ENCODE results near the gene GLYAT. TPM values are rescaled to one million over a fixed set of nuclear protein-coding genes. Genes with fewer than 3 reads are reported as not detected.

The GLYAT gene
- total RNA-seq, 1 experiment from 2014 or later, result not detected

GRCh38 chr11:58740447-58740846, 8.7 kb upstream of the GLYAT start:
- Histone ChIP-seq H3K36me3 (ENCODE audit: control insufficient read depth, insufficient read depth, low read length) (no peaks in the 10 kb centered on the region), H3K9me3 (ENCODE audit: control insufficient read depth, insufficient read depth, low read depth, low read length) (no peaks in the 10 kb centered on the region), H3K4me1 (ENCODE audit: control insufficient read depth, insufficient read depth, low read length) (no peaks in the 10 kb centered on the region), H3K4me3 (ENCODE audit: low read depth in 2 of 2, low read length in 2 of 2) (no peak overlapping the region), H3K27me3 (ENCODE audit: control insufficient read depth, insufficient read depth, low read length) (no peaks in the 10 kb centered on the region), H3K27ac (ENCODE audit: low read length) (no peak overlapping the region)
- intact Hi-C loops (cut with micrococcal nuclease; ENCODE audit: unreplicated experiment) (no loop called here), in situ Hi-C loops (cut with HindIII; ENCODE audit: low pct_unique_long_range_greater_than_20kb, low sequenced_read_pairs) (no loop called here)
- ChIA-PET CTCF (no interaction called here), POLR2A (no interaction called here)
- no peak for DNase-seq (ENCODE audit: low read depth, low spot score)
- no TSS peak for BruUV-seq (replicated peaks)
- no peak for ATAC-seq
- TF ChIP-seq POLR2AphosphoS5 (IDR thresholded peaks at IDR 0.05; ENCODE audit: low read depth, low read length), result no peak

- ATAC-seq (no peak), DNase-seq (ENCODE audit: low read depth, low spot score) (no peak)
- Histone ChIP-seq H3K4me1 (ENCODE audit: control insufficient read depth, insufficient read depth, low read length) (no peaks in the 10 kb centered on the region), H3K27me3 (ENCODE audit: control insufficient read depth, insufficient read depth, low read length) (no peaks in the 10 kb centered on the region), H3K27ac (ENCODE audit: low read length) (no peak overlapping the region), H3K36me3 (ENCODE audit: control insufficient read depth, insufficient read depth, low read length) (no peaks in the 10 kb centered on the region), H3K9me3 (ENCODE audit: control insufficient read depth, insufficient read depth, low read depth, low read length) (no peaks in the 10 kb centered on the region), H3K4me3 (ENCODE audit: low read depth in 2 of 2, low read length in 2 of 2) (no peak overlapping the region)
- in situ Hi-C loops (cut with HindIII; ENCODE audit: low pct_unique_long_range_greater_than_20kb, low sequenced_read_pairs) (no loop called here), intact Hi-C loops (cut with micrococcal nuclease; ENCODE audit: unreplicated experiment) (no loop called here)
- POLR2A ChIA-PET, result no interaction called here
- CTCF ChIA-PET, result no interaction called here
- TF ChIP-seq POLR2AphosphoS5 (IDR thresholded peaks at IDR 0.05; ENCODE audit: low read depth, low read length) (no peak), CTCF (IDR thresholded peaks at IDR 0.05) (no peak), REST (IDR thresholded peaks at IDR 0.05; ENCODE audit: insufficient read depth in 1 of 2, low read depth in 2 of 2, low read length in 1 of 2) (no peak), TCF7L2 (IDR thresholded peaks at IDR 0.05; ENCODE audit: low read depth, low read length) (no peak)
- no TSS peak for BruUV-seq (replicated peaks)
Observed at GRCh38 chr11:58739725-58740430, 8.1 kb upstream of the GLYAT start.

GRCh38 chr11:58734681-58735490, 3.1 kb upstream of the GLYAT start:
- POLR2A ChIA-PET, result no interaction called here
- H3K9me3 ChIP-seq (ENCODE audit: control insufficient read depth, insufficient read depth, low read depth, low read length), result no peaks in the 10 kb centered on the region
- no peak for ATAC-seq
- DNase-seq (ENCODE audit: low read depth, low spot score), result no peak
- CTCF ChIA-PET, result no interaction called here
- no peaks in the 10 kb centered on the region for H3K4me1 ChIP-seq (ENCODE audit: control insufficient read depth, insufficient read depth, low read length)
- no peak overlapping the region for H3K4me3 ChIP-seq (ENCODE audit: low read depth in 2 of 2, low read length in 2 of 2)
- intact Hi-C loops (cut with micrococcal nuclease; ENCODE audit: unreplicated experiment) (no loop called here), in situ Hi-C loops (cut with HindIII; ENCODE audit: low pct_unique_long_range_greater_than_20kb, low sequenced_read_pairs) (no loop called here)
- H3K27ac ChIP-seq (ENCODE audit: low read length), result no peak overlapping the region
- H3K27me3 ChIP-seq (ENCODE audit: control insufficient read depth, insufficient read depth, low read length), result 0 out of 2 replicates have a peak, but pooled peaks cover 3% of the 10 kb centered on the region
- TF ChIP-seq CTCF (IDR thresholded peaks at IDR 0.05) (no peak), SIN3A (IDR thresholded peaks at IDR 0.05; ENCODE audit: borderline replicate concordance, insufficient read depth, low read depth, low read length) (no peak), REST (IDR thresholded peaks at IDR 0.05; ENCODE audit: insufficient read depth in 1 of 2, low read depth in 2 of 2, low read length in 1 of 2) (no peak), POLR2AphosphoS5 (IDR thresholded peaks at IDR 0.05; ENCODE audit: low read depth, low read length) (no peak), TCF7L2 (IDR thresholded peaks at IDR 0.05; ENCODE audit: low read depth, low read length) (no peak)
- no peaks in the 10 kb centered on the region for H3K36me3 ChIP-seq (ENCODE audit: control insufficient read depth, insufficient read depth, low read length)
- BruUV-seq (replicated peaks), result no TSS peak
